Activated CD4-positive, alpha-beta T cell treated with anti-CD3 and anti-CD28 coated beads for 24 hours (primary cell): ENCODE measurements around the gene SMIM11.
"Not testable (repeated sequence)": the region's sequence is repeated elsewhere in the genome, so short reads cannot be mapped to it uniquely, and the experiment has no call there.

Source experiments
- DNase-seq, 2 donors: peaks; one replicate each; pipeline ENCODE4 v3.0.0-alpha.2; 2020; ENCODE audit warnings: low read depth in 2 of 2

The SMIM11 gene

DNA sequence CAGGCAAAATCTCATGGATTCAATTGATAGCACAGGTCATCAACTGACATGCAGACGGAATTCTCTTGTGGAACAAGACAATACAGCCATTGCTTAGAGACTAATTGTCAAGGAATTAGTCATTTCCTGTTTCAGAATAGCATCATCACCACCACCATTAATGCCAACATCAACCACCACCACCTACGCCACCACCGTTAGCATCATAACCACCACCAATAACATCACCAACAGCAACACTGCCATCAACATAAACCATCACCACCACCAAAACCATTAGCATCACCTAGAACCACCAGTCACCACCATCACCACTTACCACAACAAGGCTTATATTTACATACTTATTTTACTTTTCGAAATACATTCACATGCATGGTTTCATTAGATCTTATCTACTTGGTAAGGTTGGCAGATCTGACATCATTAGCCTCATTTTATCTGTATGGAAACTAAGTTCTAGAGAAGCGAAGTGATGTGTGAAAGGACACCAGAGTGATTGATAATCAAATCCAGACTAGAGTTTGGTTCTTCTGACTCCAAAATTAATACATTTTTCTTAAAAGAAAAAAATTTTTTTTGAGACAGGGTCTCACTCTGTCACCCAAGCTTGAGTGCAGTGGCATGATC is 42.3 kb downstream of the SMIM11 start:
- DNase-seq: not testable (repeated sequence)

DNA sequence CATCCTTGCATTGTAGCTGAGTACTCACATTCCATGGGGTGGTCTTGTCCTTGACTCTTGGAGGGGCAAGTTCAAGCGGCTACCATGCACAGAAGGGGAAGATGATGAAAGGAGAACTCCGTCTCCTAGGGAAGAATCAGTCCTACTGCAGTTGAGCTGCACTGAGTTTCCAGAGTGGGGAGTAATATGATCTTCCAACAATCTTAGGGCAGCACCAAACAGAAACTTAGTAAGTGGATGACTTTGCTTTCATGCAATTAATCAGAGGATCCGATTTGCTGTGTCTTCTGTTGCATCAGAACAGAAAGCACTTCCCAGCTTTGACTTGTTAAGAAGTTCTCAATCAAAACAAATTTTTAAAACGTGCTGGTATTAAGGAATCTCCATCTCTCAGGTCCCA is 48.5 kb downstream of the SMIM11 start, which contains the start of gene SMIM34:
TSS of gene SMIM34 (minus strand) at position 147 of the 400 bp plus-strand sequence. CDS start at position 35, 112 bp downstream.
- not testable (repeated sequence) for DNase-seq

DNA sequence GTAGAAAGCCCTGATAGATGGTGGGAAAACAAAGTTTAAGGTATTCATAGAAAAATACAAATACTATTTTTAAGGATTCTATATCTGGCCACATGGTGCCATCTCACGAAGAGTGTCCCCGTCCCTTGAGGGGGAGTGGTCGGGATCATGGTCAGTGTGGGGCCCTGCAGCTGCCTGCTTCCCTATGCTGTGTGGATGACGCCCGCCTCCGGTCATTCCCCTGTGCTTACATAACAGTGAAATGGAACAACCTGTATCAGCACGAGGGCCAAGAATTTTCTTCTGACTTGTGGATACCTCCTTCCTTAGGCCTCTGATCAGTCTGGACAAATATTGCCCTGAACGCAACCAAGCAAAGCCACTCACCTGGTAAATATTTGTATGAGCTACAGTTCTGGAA is 52.0 kb downstream of the SMIM11 start:
- not testable (repeated sequence) for DNase-seq

DNA sequence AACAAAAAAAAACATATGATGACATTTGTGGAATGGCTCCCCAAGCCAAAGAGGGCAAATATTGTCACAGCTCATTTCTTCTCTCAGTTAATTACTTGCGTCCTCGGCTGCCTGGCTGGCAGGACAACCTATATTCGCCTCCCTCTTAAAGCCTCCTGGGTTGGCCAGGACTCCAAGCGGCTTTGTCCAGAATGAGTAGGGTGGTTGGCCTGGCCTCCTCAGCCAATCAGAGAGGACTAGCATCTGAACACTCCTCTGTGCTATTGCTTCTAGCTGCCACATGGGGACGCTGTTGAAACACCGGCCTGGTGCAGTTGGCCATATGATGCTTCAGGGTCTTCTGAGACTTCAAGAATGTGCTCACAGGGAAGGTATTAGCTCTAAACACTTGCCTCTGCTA is 53.1 kb downstream of the SMIM11 start:
- not testable (repeated sequence) for DNase-seq

DNA sequence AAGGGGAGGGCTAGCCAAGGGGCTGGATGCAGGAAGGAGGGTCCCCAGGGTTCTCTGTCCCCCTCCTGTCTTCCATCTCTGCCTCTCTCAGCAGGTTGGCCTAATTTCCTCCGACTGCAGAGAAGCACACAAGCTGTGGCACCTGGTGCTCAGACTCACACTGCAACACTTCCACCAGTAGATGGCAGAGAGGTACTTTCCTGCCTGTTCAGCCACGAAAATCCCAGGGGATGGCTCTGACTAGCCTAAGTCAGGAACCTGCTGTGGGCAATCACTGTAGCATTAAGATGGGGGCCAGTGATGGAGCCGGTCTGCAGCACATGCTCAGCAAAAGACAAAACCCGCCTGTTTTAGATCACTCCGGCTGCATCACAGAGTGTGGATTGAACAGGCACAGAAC is 54.4 kb downstream of the SMIM11 start:
- not testable (repeated sequence) for DNase-seq
